ENCODE measurements around the gene UBQLN4.

UBQLN4 gene

GRCh38 chr1:156014829-156015228, 38.8 kb downstream of the UBQLN4 start:
- no peak for DNase-seq (ENCODE audit: low spot score)

- no peak for DNase-seq (ENCODE audit: low spot score)
These were observed 41.4 kb downstream of the UBQLN4 start for GRCh38 chr1:156012051-156012817.

- DNase-seq (ENCODE audit: low spot score): no peak
These were observed 44.2 kb downstream of the UBQLN4 start for GRCh38 chr1:156009404-156009803.

- DNase-seq (ENCODE audit: low spot score): peak; percentile 70
These were observed 46.8 kb downstream of the UBQLN4 start for GRCh38 chr1:156006666-156007376.

GRCh38 chr1:156004843-156005584, 48.6 kb downstream of the UBQLN4 start:
- DNase-seq (ENCODE audit: low spot score): no peak

- no peak for DNase-seq (ENCODE audit: low spot score)
These were observed 49.7 kb downstream of the UBQLN4 start for GRCh38 chr1:156003923-156004188.

GRCh38 chr1:156002188-156002911, 51.2 kb downstream of the UBQLN4 start:
- no peak for DNase-seq (ENCODE audit: low spot score)

- DNase-seq (ENCODE audit: low spot score): peak; percentile 78
These were observed 51.9 kb downstream of the UBQLN4 start for GRCh38 chr1:156001662-156002171.

- DNase-seq (ENCODE audit: low spot score): no peak
These were observed 52.5 kb downstream of the UBQLN4 start for GRCh38 chr1:156001021-156001661.

GRCh38 chr1:155999964-156000363, 53.6 kb downstream of the UBQLN4 start:
- no peak for DNase-seq (ENCODE audit: low spot score)

- DNase-seq (ENCODE audit: low spot score): no peak
These were observed 57.4 kb downstream of the UBQLN4 start for GRCh38 chr1:155996166-155996565.

GRCh38 chr1:155993595-155993994, 60.0 kb downstream of the UBQLN4 start:
- no peak for DNase-seq (ENCODE audit: low spot score)

- no peak for DNase-seq (ENCODE audit: low spot score)
These were observed 63.4 kb downstream of the UBQLN4 start for GRCh38 chr1:155990005-155990739.

GRCh38 chr1:155989242-155990004, 64.2 kb downstream of the UBQLN4 start:
- peak; percentile 71 for DNase-seq (ENCODE audit: low spot score)
